ENCODE data around the gene PIP4K2A.
A peak's percentile ranks its signal among the peaks of the same experiment; 100 is the strongest.
"Not testable (repeated sequence)": the region's sequence is repeated elsewhere in the genome, so short reads cannot be mapped to it uniquely, and the experiment has no call there.

PIP4K2A gene

GRCh38 chr10:22503315-22504088, 210.9 kb downstream of the PIP4K2A start:
- no peak for DNase-seq

- no peak for DNase-seq
These were observed 212.5 kb downstream of the PIP4K2A start for GRCh38 chr10:22501863-22502262.

GRCh38 chr10:22501413-22501812, 213.0 kb downstream of the PIP4K2A start:
- no peak for DNase-seq

- no peak for DNase-seq
These were observed 213.6 kb downstream of the PIP4K2A start for GRCh38 chr10:22500656-22501340.

GRCh38 chr10:22499973-22500372, 214.4 kb downstream of the PIP4K2A start:
- not testable (repeated sequence) for DNase-seq

GRCh38 chr10:22495396-22495795, 219.0 kb downstream of the PIP4K2A start:
- DNase-seq = no peak

- DNase-seq = no peak
These were observed 220.4 kb downstream of the PIP4K2A start for GRCh38 chr10:22494007-22494406.

GRCh38 chr10:22491931-22492615, 222.3 kb downstream of the PIP4K2A start:
- DNase-seq = peak; percentile 68

- no peak for DNase-seq
These were observed 222.9 kb downstream of the PIP4K2A start for GRCh38 chr10:22491480-22491879.

- no peak for DNase-seq
These were observed 224.4 kb downstream of the PIP4K2A start for GRCh38 chr10:22489975-22490374.

- DNase-seq = no peak
These were observed 224.9 kb downstream of the PIP4K2A start for GRCh38 chr10:22489467-22489866.

- no peak for DNase-seq
These were observed 227.9 kb downstream of the PIP4K2A start for GRCh38 chr10:22486431-22486830.

Data from activated CD4-positive, alpha-beta T cell treated with anti-CD3 and anti-CD28 coated beads, Interleukin-2, amount 50 U/mL, for 16 hours (primary cell).